Activated T-cell treated with anti-CD3 and anti-CD28 coated beads, Interleukin-2, amount 50 U/mL, for 24 hours (primary cell): Measurements from ENCODE around the gene CCDC77.

ENCODE experiments used
- DNase-seq: peaks from one replicate; pipeline ENCODE4 v3.0.0-alpha.2; 2020
- H3K27ac Mint-ChIP-seq: 2 replicates; pipeline ENCODE4 v1.8.0; 2020; ENCODE audit warnings: mild to moderate bottlenecking, mixed read lengths
- H3K27me3 Mint-ChIP-seq: 2 replicates; pipeline ENCODE4 v1.8.0; 2020; ENCODE audit warnings: mixed read lengths
- H3K36me3 Mint-ChIP-seq: 2 replicates; pipeline ENCODE4 v1.8.0; 2020; ENCODE audit warnings: low read depth, mixed read lengths
- H3K4me1 Mint-ChIP-seq: 2 replicates; pipeline ENCODE4 v1.8.0; 2020; ENCODE audit warnings: low read depth, mixed read lengths
- H3K4me3 Mint-ChIP-seq: 2 replicates; pipeline ENCODE4 v1.8.0; 2020; ENCODE audit warnings: mild to moderate bottlenecking, moderate library complexity, mixed read lengths
- H3K9me3 Mint-ChIP-seq: 2 replicates; pipeline ENCODE4 v1.8.0; 2020; ENCODE audit warnings: mixed read lengths

The CCDC77 gene

DNA sequence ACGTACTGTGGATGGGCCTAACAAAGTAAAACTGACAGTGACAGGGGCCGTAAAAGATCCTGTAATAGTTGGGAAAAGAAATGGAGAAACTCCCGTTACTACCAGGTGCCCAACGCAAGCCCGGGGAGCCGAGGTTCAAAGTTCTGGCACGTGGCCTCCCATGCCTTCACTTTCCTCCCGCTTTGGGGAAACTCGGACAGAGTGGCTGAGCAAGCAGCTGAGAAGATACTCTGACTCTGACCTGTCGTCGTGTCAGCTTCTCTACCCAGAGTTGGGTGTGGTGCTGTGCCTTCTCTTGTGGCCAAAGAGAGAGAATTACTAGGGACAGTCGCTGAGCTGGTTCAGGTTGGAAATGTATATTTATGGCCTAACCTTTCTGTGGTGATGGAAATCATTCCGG lies 60.0 kb downstream of the CCDC77 start:
- H3K27ac Mint-ChIP-seq, result no peak overlapping the region
- H3K4me3 Mint-ChIP-seq, result peak overlapping the region; percentile 68
- no peak for DNase-seq

DNA sequence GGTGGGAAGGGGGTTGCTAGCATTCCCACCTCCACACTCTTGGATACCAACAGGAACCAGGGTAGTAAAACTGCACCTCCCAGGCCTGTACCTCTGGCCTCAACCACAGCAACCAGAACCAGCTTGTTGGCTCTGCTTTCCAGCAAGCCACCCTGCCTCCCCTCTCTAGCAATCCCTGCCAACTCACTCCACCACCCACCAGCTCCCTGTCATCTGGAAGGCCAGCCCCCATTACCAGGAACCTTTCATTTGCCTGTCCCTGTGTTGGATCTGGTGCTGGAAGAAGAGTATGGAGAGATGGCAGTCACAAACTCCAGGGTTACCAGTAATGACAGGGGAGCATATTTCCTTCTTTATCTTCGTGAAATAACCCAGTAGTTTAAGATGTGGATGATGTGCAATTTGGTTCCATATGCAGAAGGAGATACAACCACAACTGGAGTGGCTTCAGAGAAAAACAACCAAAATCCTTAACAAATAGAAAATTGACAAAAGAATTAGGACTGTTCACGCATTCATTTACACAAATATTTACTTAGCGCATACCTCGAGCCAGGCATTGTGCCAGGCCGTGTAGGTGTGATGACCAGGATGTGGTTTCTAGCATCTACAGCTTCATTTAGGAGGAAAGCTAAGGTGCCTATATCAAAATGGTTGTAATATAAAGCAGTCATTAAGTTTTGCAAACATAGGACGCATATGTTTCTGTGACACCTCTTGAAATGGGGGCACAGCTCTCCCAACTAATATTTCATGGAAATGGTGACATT lies 61.7 kb downstream of the CCDC77 start:
- Mint-ChIP-seq H3K27ac (no peak overlapping the region), H3K4me3 (no peak overlapping the region), H3K9me3 (no peaks in the 10 kb centered on the region), H3K4me1 (peaks cover 13% of the 10 kb centered on the region), H3K36me3 (no peaks in the 10 kb centered on the region), H3K27me3 (peaks cover 35% of the 10 kb centered on the region)
- no peak for DNase-seq

More for the DNA sequence above, 60.0 kb downstream of the CCDC77 start:
- H3K9me3 Mint-ChIP-seq, result no peaks in the 10 kb centered on the region
- H3K4me1 Mint-ChIP-seq, result peaks cover 21% of the 10 kb centered on the region
- H3K27me3 Mint-ChIP-seq, result peaks cover 41% of the 10 kb centered on the region
- no peaks in the 10 kb centered on the region for H3K36me3 Mint-ChIP-seq

DNA sequence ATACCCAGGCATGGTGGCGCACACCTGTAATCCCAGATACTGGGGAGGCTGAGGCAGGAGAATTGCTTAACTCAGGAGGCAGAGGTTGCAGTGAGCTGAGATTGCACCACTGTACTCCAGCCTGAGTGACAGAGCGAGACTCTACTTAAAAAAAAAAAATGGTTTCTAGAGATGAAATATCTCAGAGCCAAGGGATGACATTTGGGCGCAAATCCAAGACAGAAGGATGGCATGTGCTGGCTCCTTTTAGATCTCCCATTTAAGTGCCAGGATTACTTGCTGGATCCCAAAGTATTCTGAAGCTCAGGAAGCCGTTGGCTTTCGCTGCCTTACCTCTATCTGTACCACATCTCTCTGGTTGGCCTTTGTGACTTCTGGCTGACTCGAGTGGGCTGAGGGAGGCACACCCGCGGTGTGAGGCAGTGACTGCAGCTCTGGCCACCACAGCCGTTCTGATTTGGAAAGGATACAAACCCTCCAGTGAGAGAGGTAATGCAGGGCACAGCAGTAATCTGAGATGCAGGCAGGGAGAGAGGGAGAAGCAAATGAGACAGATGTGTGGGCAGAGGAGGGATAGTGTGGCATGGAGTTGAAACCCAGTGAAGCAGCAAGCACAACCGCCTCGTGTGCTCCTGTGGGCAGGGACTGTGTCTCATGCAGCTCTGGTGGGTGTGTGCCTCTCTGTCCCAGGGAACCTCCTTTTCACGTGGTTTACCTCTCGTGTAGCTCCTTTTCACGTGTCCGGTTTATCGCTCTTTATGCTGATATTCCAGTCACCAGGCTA lies 63.2 kb downstream of the CCDC77 start:
- H3K9me3 Mint-ChIP-seq, result no peaks in the 10 kb centered on the region
- H3K27me3 Mint-ChIP-seq, result peaks cover 23% of the 10 kb centered on the region
- no peak overlapping the region for H3K4me3 Mint-ChIP-seq
- H3K27ac Mint-ChIP-seq, result no peak overlapping the region
- H3K36me3 Mint-ChIP-seq, result no peaks in the 10 kb centered on the region
- peaks cover 5% of the 10 kb centered on the region for H3K4me1 Mint-ChIP-seq
- no peak for DNase-seq

DNA sequence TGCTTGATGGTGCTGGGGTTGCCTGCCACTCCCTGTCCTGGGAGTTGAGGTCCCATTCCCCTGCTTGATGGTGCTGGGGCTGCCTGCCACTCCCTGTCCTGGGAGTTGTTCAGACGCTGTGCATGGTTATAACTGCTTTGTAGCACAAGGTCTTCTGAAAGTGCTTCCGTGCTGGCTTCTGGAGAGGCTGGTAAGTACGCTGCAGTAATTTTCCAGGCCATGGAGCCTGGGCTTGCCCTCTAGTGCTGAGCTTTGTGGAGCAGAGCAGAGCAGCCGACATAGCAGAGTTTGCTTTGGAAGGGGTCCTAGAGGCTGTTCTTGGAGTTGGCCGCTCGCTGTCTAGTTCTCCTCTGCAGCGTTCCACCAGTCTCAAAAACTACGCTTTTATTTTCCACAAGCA lies 64.6 kb downstream of the CCDC77 start:
- Mint-ChIP-seq H3K27ac (no peak overlapping the region), H3K4me1 (peaks cover 3% of the 10 kb centered on the region), H3K9me3 (no peaks in the 10 kb centered on the region), H3K4me3 (no peak overlapping the region), H3K27me3 (peaks cover 20% of the 10 kb centered on the region), H3K36me3 (no peaks in the 10 kb centered on the region)
- no peak for DNase-seq

DNA sequence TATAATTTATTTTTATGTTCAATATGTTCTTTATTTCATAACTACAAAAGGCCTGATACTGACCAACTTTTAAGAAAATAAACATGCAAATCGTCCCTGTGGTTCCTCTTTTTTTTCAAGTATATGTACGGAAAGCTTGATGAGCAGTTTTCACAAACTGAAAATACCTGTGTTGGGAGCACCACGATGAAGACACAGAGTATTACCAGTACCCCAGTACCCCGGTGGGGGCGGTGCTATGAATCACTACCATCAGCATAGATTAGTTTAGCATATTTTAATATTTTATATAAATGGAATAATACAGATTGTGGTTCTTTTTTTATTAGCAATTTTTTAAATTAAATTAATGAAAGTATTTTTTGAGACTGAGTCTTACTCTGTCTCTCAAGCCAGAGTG lies 65.3 kb downstream of the CCDC77 start:
- H3K4me1 Mint-ChIP-seq, result no peaks in the 10 kb centered on the region
- no peaks in the 10 kb centered on the region for H3K36me3 Mint-ChIP-seq
- DNase-seq, result no peak
- no peak overlapping the region for H3K27ac Mint-ChIP-seq
- H3K4me3 Mint-ChIP-seq, result no peak overlapping the region
- H3K27me3 Mint-ChIP-seq, result peaks cover 13% of the 10 kb centered on the region
- H3K9me3 Mint-ChIP-seq, result no peaks in the 10 kb centered on the region

DNA sequence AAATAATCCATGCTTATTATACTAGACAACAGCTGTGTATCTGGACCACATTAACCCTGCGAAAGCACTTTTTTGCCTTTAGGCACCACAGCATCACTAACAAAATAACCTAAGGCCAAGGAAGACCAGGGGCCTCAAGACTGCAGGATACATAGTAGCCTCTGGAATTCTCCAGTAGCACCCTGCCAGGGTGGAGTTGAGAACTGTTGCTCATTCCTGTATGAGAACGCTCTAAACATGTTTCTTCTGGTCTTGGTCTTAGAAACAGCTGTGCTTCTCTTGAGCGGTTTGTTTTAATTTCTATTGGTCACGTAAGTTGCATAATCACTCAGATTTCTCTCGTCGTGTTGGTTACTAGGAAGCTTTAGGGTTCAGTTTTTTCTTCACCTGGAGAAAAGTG lies 66.1 kb downstream of the CCDC77 start:
- DNase-seq, result no peak
- Mint-ChIP-seq H3K4me1 (no peaks in the 10 kb centered on the region), H3K9me3 (no peaks in the 10 kb centered on the region), H3K27ac (no peak overlapping the region), H3K27me3 (peaks cover 5% of the 10 kb centered on the region), H3K36me3 (no peaks in the 10 kb centered on the region), H3K4me3 (no peak overlapping the region)

DNA sequence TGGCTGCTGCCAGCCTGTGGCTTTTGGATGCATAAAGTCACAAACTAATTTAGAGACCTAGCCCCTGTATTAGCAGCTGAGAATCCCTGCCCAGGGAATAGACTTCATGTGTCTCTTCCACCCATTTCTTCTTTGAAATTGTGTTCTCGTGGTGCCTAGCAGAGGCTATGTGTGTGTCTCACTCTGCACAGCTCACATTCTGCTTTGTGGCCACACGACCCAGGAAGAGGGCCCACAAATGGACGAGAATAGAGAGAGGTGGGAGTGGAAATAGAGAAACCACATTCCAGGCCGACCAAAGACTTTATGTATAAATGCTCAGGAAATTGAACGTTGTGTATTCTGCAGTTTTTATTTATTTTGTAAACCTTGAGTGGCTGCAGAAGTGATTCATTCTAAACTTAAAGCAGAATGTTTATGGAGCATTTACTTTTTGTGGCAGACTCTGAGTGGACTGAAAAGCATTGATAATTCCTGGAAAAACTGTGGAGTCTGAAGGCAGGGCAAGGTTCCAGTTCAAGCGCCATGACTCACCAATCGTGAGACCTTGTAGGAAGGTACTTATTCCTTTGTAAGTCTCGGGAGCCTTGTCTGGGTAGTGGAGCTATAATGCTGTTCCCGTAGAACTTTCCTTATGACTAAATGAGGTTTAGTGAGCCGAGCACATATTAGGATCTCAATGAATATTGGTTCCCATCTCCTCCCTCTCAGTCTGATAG lies 67.4 kb downstream of the CCDC77 start:
- Mint-ChIP-seq H3K4me3 (no peak overlapping the region), H3K27me3 (peaks cover 7% of the 10 kb centered on the region), H3K4me1 (no peaks in the 10 kb centered on the region), H3K36me3 (no peaks in the 10 kb centered on the region), H3K27ac (no peak overlapping the region), H3K9me3 (no peaks in the 10 kb centered on the region)
- DNase-seq, result no peak

DNA sequence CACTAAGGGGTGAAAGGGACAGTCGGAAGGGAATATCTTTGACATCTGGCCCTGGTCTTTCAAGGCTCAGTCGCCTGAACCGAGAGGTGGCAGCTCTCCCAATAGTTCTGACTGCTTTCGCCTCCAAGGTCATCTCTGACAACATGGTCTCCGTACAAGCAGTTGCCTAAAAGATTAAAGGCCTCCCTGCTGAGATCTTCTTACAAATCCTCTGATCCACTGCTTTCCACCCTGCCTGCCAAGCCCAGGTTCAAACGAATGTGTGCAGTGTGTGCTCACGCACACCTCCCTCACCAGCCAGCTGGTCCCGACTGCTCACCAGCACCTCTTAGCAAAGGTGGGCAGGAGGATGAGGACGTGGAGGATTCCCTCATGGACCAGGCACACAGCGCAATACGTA lies 68.7 kb downstream of the CCDC77 start:
- no peak overlapping the region for H3K27ac Mint-ChIP-seq
- peaks cover 12% of the 10 kb centered on the region for H3K27me3 Mint-ChIP-seq
- H3K36me3 Mint-ChIP-seq, result no peaks in the 10 kb centered on the region
- no peak overlapping the region for H3K4me3 Mint-ChIP-seq
- no peaks in the 10 kb centered on the region for H3K4me1 Mint-ChIP-seq
- no peaks in the 10 kb centered on the region for H3K9me3 Mint-ChIP-seq
- DNase-seq, result no peak

DNA sequence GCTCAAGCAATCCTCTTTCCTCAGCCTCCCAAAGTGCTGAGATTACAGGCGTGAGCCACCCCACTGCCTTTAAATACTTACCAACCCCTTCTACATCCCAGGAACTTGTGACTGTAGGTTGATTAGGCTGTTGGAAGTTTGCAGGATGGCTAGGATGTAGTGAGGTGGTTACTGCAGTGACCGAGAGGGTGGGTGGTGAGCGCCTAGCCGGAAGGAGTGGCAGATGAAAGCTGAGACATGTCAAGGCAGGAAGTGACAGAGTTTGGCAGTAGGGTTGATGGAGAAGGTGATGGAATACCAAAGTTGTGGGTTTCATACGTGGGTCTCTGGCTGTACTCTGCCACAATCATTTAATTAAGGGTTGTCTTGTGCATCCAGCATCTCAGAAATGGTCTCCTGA lies 71.8 kb downstream of the CCDC77 start:
- Mint-ChIP-seq H3K9me3 (no peaks in the 10 kb centered on the region), H3K4me3 (no peak overlapping the region), H3K27ac (no peak overlapping the region), H3K4me1 (no peaks in the 10 kb centered on the region), H3K36me3 (no peaks in the 10 kb centered on the region), H3K27me3 (peaks cover 12% of the 10 kb centered on the region)
- DNase-seq, result no peak

DNA sequence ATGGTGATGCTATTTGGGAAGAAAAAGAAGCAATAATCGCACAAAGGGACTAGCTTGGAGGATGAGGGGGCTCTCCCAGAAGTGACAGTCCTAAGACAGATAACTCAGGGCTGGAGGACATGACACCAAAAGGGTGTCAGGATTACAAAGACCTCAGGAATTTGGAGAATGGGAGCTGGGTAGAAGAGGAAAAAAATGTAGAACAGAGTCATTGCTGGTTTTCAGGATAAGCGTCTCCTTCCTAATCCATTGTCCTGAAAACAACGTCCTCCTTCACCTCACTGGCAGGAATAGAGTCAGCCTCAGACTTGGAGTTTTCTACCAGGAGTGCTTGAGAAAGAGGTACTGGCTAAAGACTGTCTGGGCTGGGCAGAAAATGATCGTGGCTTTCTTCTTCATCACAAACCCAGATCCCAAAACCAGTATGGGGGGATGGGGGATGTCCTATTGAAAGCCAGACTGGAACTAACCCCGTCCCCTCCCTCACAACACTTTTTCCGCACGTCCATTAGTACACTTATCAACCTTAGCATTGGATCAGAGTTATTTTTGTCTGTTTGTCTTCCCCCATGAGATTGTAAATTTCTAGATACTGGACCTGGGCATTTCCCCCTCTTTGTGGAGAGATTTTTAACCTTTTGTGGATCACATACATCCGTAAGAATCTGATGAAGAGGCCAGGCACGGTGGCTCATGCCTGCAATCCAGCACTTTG lies 72.6 kb downstream of the CCDC77 start:
- peaks cover 12% of the 10 kb centered on the region for H3K27me3 Mint-ChIP-seq
- no peak for DNase-seq
- no peak overlapping the region for H3K27ac Mint-ChIP-seq
- H3K4me1 Mint-ChIP-seq, result no peaks in the 10 kb centered on the region
- H3K4me3 Mint-ChIP-seq, result no peak overlapping the region
- H3K36me3 Mint-ChIP-seq, result no peaks in the 10 kb centered on the region
- no peaks in the 10 kb centered on the region for H3K9me3 Mint-ChIP-seq

DNA sequence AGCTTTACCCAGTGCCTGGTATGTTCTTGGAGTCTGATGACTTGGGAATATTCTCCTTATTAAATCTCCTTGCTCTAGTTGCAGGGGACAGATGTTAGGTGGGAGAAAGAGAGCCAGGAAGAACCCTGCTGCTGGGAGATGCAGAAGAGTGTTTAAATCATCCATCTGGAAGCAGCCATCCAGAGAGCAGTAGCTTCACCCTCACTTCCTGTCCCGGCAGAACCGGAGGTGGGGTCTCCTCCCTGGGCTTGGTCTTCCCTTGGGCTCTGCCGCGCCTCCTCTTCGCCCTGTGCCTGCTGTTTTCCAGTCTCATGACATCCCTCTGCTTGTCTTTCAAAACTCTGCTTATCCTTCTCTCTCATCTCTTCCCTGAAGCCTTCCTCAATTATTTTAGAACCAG lies 73.8 kb downstream of the CCDC77 start:
- Mint-ChIP-seq H3K27ac (no peak overlapping the region), H3K9me3 (no peaks in the 10 kb centered on the region), H3K36me3 (no peaks in the 10 kb centered on the region), H3K4me3 (no peak overlapping the region), H3K4me1 (no peaks in the 10 kb centered on the region), H3K27me3 (peaks cover 9% of the 10 kb centered on the region)
- DNase-seq, result no peak

DNA sequence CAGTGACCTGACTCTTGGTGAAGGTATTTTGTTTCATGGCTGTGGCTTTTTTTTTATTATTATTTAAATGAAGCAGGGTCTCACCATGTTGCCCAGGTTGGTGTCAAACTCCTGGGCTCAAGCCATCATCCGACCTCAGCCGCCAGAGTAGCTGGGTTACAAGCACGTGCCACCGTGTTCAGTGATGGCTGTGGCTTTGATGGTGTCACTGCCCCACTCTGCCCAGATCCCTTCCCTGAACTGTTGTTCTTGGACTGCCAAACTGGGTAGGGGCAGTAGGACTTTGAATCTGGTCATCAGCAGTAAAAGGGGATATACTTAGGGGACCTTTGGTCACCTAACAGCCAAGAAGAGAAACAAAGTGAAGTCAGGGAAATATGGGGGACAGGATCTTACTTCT lies 77.7 kb downstream of the CCDC77 start:
- peaks cover 17% of the 10 kb centered on the region for H3K27me3 Mint-ChIP-seq
- no peaks in the 10 kb centered on the region for H3K4me1 Mint-ChIP-seq
- no peaks in the 10 kb centered on the region for H3K9me3 Mint-ChIP-seq
- H3K36me3 Mint-ChIP-seq, result no peaks in the 10 kb centered on the region
- no peak overlapping the region for H3K27ac Mint-ChIP-seq
- no peak overlapping the region for H3K4me3 Mint-ChIP-seq
- DNase-seq, result no peak

DNA sequence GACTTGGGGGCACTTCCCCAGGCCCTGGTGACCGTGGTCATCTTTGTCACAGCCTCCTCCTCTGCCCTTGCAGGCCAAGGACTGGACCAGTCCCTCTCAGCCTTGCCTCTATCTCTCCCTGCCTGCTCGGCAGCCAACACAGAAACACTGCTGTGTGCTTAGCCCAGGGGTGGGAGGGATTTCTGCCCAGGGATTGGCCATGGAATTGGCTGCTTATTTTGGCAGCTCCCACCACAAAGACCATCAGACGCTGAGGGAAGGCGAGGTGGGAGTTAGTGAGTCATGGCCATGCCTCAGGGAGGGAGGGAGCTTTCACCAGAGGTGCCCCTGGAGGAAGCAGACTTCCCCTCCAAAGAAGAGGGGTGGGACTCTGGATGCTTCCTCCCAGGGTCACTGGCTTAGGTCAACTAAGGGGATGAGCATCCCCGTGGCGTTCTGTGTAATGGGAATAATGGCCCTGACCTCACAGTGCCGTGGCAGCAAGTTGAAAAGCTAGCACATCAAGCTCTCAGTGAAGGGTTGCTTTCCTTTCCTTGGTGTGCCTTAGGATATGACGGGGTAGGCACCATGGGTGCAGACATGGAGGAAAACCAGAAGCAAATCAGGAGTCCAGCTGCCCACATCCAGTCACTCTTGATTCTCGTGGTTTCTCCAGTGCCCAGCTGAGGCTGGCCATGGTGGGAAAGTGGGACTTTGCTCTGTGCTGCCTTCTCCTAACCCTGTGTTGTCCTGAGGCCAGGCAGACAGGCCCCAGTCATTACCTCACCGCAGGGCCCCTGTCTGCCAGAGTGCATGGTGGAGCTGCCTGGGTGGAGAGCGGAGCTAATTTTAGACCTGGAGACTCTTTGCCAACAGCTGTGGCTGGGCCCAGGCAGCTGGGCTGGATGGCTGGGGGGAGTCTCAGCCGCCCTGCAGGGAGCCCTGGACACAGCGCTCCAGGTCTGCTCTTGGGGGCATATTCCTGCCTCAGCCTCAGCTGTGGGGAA lies 79.7 kb downstream of the CCDC77 start:
- no peaks in the 10 kb centered on the region for H3K36me3 Mint-ChIP-seq
- H3K27me3 Mint-ChIP-seq, result peaks cover 19% of the 10 kb centered on the region
- DNase-seq, result no peak
- H3K9me3 Mint-ChIP-seq, result no peaks in the 10 kb centered on the region
- H3K4me3 Mint-ChIP-seq, result no peak overlapping the region
- H3K27ac Mint-ChIP-seq, result no peak overlapping the region
- no peaks in the 10 kb centered on the region for H3K4me1 Mint-ChIP-seq
